GM19463 (cell line): ENCODE measurements around the gene PCCA.

Experiments
- ATAC-seq: cut with Tn5 transposase; IDR thresholded peaks from one replicate; pipeline ENCODE4 v1.9.1; 2021; ENCODE audit warnings: mild to moderate bottlenecking, moderate library complexity; ENCODE audit not compliant: unreplicated experiment

The PCCA gene

DNA sequence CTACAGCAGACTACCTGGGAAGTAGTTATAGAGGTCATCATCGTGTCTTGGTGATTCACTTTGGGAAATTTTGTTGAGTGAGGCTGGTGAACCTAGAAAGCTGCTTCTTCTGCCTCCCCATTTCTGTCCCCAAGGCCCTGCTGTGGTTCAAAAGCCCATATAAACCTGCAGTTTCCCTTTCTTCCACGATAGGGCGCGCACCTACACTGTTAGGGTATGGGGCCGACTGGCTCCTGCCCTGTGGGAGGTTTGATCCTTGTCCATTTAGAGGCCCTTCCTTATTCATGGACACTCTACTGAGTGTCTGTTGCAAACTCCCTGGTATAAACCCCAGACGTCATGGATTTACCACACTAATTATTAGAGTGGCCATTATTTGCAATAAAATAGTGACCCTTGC, 307.9 kb downstream of the PCCA start:
- no peak for ATAC-seq

DNA sequence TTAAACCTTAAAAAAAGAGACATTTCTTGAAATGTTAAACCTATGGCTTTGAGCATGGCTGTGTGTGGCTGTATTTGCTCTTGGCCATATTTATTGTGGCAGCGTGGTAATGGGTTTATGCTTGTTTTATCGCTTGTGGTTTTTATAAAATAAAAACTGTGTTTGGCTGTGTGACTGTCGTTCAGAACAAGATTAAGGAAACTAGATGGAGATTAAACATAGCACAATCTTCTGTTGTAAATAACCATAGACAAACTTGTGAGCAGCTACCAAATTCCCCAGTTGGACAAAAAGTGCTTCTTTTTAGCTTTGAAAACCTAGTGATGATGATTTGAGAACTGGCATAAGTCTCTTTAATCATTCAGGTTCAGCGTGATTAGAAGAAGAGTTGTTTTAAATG, 308.7 kb downstream of the PCCA start:
- ATAC-seq: no peak

DNA sequence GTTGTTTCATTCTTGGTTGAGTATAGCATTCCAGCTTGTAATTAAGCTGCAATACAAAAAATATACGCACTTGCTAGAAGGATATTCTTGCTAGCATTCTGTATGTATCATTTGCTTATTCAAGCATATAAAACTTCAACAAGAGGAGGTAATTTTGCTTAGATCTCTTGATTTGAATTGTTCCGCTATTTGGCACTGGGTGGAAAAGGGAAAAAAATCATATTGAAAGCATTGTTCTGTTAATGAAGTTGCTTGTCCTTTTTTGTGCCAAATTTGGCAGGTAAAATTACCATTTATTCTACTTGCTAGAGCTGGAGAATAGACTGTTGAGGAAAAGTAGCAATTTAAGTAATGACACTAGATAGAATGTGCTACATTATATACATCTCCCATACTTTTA, 309.5 kb downstream of the PCCA start:
- ATAC-seq: no peak

DNA sequence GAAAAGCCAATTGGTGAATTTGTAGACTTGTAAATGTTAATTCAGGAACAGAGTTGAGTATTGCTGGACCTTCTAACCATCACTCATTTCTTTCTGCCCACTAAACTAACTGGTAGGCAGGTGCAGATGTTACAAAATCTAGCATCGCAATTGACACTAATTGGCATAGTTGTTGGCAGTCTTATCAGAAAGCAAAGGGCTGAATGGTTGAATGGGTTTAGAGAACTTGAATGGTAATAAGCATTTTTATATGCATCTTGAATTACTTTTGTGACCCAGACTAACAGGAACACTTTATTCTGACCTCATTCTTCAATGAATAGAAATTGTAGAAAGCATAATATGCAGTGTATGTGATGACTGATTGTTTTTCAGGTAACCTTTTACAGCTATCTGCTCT, 310.6 kb downstream of the PCCA start:
- ATAC-seq: no peak

DNA sequence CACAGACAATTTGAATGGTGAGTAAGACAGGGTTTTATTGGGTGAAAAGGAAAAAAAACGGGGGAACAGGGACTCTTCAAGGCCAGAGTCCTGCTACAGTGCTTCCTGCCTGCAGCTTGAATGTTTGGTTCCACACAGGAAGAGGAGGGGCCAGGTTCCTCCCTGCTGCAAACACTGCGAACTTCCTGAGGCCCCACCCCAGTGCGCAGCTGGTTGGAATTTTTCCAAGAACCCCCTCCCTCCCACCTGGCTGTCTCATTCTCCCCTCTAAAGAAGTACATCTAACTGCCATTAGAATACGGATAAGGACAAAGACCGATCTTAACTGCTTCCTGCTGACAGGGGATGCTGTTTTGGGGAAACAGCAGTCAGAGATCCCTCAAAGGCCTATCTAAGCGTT, 314.8 kb downstream of the PCCA start:
- no peak for ATAC-seq

DNA sequence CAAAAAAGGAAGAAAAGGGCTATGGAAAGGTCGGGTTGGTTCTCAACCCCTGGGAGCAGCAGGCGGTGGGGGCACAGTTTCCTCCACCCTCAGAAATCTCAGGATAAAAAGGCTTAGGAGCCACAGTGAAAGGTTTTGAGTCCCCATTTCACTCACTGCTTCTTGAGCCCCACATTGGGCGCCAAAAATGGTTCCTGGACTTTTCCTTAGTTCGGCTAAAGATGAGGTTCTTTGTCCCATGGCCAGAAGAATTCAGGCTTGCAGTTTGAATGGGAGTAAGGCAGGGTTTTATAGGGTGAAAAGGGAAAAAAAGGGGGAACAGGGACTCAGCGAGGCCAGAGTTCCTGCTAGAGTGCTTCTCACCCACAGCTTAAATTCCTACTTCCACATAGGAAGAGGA, 320.2 kb downstream of the PCCA start:
- no peak for ATAC-seq

DNA sequence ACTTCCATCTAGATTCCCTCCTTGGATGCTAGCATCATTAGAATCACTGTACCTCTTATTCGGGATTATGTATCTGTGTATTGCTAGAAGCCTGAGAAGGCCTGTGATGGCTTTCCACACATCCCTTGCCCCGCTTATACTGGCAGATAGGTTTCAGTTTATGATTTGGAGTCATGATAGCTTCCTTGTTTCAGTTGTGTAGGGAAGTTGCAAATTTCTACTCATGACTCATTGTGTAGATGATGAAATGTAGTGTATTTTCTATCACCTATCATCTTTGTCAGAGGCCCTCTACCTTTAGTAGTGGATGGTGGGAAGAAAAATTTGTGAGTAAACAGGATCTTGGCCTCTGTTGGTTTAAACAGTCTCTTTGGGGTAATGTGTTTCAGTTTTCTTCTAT, 334.5 kb downstream of the PCCA start:
- ATAC-seq: no peak

DNA sequence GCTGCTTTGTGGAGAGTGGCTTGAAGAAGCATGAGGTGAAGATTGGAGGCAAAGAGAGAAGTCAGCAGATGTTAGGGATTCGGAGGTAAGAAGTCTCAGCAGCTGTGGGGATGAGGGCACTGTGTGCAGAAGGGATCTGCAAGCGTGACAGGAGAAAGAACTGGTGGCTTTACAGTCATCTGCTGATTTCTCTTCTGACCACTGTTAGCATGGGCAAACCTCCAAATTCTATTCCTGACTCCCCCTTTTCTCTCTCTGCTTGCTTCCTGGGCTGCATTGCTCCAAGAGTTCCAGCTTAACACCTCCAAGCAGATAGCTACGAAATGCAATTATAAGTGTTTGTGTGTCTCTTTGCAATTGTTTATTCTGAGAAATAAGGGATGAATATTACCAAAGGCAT, 340.1 kb downstream of the PCCA start:
- ATAC-seq: no peak

DNA sequence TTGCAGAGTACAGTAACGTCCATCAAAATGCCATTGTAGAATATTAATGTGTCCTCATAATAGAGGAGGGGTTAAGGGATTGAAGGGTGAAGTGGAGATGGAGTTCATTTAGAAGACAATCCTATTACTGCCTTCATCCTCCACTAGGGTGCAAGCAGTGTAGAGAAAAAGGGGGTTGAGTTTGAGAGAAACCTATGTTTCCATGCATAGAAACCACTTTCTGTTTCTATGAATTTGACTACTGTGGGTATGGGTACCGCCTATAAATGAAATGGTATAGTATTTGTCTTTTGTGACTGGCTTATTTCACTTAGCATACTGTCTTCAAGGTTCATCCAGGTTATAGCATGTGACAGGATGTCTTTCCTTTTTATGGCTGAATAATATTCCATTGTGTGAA, 343.7 kb downstream of the PCCA start:
- ATAC-seq: no peak

DNA sequence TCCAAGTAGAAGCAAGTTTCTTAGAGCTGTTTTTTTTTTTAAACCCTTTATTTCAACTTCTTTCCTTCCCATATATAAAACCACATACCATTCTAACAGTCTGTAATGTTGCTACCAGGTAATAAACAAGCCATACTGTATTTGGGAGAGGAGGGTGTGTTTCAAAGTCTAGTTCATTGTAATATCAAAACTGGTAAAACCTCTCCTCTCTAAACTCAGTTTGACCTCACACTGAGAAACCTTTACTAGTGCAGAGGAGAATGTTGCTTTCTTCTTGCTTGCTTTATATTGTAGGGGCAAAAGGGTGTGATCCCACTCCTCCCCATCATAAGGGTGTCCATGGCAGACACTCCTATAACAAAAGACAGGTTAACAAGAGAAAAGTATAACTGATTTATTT, 344.6 kb downstream of the PCCA start:
- ATAC-seq: peak; percentile 30

DNA sequence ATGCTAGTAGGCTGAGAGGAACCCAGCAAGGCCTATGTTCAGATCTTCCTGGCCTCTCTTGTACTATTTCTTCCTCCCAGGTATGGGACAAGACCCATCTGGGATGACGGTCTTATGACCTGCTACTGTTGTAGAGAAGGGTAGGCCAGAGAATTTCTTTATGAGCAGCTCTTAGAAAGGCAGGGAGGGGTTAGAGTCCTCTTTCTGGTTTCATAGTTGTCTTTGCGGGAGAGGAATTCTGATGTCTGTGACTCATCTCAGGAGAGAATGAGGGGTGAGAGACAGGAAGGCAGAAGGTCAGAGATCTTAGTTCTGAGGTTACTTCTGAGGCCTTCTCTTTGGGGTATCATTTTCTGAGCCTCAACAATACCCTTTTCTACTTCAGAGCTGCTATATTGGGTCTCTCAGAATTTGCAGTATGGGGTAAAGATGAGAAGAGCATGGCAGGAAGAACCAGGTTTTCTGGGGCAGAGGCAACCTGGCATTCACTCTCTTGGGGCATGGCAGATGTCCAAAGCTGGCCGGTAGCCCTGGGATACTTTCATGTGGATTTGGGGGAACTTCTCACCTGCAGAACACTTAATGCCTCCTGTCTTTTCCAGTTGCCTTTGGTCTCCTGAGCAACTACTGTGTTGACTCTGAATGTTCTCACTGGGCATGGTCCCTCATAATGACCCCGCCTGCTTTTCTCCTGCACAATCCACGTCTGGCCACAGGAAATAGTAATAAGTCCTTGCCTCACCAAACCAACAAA, 345.3 kb downstream of the PCCA start:
- peak; percentile 94 for ATAC-seq

DNA sequence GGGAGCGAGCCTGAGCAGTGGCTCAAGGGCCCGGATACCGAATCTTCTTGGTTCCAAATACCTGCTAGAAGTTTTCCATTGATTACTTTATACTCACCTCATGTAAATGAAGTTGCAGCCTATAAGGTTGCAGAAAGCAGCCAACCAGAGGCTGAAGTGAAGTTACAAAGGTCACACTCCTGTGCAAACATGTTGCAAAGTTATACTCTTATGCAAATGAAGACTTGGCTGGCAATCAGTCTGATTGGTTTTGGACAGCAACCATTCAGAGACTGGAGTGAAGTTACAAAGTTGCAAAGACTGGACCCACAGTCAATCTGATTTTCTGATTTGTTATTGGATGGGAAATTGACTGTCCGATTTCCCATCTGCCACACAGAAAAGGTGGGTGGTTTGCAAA, 347.2 kb downstream of the PCCA start:
- no peak for ATAC-seq

DNA sequence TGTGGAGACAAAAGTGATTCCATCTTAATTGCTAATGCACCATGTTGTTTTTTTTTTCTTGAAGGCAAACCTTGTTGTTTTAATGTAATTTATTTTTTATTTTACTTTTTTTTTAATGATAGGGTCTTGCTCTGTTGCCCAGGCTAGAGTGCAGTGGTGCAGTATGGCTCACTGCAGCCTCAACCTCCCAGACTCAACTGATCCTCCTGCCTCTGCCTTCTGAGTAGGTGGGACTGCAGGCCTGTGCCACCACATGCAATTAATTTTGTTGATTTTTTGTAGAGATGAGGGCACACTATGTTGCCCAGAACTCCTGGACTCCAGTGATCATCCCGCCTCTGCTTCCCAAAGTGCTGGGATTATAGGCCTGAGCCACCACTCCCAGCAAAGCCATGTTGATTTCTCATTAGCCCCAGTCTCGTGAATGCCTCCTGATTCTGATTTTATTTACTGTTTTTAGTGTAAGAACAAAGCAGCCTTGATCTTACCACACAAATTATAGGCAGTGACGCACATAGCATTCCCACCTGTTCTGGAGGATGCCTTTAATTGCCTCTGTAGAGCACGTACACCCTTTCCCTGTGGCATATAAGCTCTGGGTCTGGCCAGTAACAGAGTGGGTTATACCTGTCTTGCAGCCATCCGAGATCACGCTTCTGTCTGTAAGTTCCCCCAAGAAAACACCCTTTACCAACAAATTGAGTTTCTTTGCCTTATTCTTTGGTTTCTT, 349.3 kb downstream of the PCCA start:
- ATAC-seq: no peak

DNA sequence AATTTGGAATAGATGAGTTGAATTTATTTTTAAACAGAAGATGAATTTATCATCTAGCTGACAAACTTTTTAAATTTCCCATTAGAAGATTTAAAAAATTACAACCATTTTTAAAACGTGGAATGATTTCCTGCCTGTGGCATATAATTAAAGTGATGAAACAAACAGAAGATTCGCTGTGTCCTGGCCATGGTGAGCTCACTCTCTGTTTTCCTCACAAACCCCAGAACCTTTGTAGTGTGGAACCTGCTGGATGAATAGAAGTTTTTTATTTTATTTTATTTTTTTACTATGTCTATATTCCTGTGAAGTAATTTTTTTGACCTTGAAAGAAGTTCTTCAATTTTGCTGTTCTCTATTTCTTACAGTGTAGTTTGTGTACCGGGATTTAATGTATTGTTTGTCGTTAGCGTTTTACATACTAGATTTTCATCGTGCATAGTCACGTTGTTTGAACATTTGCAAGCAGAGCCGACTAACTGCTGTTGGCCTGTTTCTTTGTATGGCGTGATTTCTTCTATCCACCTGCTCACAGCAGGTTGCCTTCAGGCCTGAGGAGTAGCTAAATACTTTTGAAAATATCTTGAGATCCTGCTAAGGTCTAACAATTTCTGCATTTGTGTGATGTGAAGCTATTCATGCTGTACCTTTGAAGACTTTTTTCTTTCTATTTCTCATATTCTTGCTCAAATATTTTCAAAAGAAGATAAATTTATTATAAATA, 350.5 kb downstream of the PCCA start:
- no peak for ATAC-seq

DNA sequence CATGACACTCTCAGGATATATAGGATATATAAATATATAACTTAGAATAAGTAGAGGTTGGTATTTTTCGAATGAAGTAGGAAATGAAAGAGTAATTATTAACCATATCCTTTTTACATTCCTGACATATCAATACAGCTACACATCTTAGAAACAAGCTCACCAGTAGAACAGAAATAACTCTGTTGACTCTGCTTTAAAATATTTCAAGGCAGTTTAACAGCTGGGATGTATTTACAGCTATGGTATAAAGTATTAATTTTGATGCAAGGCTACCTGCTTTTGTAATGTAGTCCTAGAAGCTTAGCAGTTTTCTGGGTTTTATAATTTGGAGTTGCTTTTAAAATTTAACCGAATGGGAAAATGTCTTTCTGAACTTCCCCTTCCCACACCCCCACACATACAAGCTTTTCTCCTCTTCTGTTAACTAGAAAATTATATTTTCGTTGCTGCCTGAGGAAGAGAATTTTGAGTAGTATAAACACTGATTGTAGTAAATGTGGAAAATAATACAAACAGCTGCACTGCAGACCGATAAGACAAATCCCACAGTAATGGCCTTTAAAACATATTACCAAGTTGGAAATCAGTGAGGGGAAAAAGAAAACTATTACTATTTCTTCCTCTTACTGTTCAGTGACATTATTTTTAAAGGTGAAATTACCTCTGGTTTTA, 352.0 kb downstream of the PCCA start:
- no peak for ATAC-seq

DNA sequence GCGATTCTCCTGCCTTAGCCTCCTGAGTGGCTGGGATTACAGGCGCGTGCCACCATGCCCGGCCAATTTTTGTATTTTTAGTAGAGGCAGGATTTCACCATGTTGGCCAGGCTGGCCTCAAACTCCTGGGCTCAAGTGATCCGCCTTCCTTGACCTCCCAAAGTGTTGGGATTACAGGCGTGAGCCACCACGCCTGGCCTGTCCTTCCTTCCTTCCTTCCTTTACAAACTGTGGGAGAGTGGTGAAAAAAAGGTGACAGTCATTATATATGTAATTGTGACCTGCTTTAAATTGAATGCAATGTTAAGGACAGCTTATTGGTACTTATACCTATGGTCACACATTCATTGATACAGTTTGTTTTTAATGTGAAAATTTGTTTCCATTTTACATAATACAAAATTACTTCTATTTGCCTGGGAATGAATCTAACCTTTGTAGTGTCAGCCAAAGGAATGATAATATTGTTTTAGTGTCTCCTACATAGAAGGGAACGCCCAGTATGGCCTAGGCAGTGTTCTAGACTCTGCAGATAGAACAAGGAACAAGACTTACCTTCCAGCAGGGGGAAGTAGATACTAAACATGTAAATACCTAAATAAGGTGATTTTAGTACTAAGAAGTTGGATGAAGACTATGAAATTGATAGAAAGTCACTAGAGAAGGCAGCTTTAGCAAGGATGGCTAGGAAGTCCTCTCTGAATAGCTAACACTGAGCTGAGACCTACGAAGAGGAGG, 353.4 kb downstream of the PCCA start:
- ATAC-seq: no peak

DNA sequence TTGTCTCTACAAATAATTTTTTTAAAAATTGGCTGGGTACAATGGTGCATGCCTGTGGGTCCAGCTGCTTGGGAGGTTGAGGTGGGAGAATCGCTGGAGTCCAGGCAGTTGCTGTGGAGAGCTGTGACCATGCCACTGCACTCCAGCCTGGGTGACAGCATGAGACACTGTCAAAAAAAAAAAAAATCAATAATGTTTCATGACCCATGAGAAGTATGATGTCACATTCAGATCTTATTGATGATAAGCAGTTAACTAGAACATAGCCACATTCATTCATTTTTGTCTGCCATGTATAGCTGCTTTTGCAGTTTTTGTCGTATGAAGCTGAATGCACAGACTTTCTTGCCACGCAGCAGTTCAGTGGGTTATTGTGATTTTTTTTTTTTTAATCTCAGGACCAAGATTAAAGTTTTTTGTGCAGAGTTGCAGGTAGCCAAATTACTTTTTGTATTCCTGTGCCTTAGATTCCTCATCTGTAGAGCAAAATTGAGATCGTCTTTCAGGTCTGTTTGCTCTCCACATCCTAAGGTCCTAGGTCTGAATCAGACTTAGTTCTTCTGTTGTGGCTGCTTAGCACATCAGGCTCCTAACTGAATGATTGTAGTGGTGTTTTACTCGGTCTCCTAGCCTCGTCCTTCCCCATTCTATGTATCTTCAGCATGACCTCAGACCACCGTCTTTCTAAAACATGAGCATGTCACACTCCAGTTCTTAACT, 354.5 kb downstream of the PCCA start:
- ATAC-seq: no peak

DNA sequence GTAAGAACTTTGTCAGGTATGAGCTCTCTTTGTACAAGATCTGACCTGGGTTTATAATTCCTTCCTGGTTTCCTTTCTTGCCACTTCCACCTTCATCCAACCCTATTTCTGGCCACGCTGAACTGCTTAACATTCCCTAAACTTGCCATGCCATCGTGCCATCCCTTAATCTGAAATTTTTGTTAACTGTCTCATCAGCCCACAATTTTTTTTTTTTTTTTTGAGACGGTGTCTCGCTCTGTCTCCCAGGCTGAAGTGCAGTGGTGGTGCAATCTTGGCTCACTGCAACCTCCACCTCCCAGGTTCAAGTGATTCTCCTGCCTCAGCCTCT, 355.1 kb downstream of the PCCA start:
- no peak for ATAC-seq

DNA sequence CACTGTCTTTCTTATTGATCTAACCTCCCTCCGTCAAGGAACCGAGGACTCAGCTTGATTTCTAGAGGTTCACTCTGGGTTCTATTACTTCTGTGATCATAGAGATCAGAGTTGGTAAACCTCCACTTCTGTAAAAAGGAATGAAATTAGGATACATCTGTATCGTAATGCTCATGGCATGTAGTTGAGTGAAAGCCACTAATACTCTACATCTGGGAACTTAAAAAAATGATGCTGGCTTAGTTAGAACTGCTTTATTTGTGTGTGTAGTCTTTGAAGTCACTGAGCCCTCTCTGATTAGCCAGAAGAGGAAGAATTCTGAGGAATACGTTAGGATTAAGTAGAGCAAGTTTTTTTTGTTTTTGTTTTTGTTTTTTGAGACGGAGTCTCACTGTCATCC, 358.9 kb downstream of the PCCA start:
- ATAC-seq: no peak

DNA sequence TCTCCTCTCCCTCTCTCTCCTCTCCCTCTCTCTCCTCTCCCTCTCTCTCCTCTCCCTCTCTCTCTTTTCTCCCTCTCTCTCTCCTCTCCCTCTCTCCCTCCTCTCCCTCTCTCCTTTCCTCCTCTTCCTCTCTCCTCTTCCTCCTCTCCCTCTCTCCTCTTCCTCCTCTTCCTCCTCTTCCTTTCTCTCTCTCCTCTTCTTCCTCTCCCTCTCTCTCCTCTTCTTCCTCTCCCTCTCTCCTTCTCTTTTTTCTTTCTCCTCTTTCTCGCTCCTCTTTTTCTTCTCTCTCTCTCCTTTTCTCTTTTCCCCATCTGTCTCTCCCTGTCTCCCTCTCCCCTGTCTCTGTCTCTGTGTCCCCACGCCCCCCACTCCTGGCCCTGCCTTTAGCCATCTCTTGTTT, 363.0 kb downstream of the PCCA start:
- no peak for ATAC-seq
